ENCODE results near the gene ZEB2. TPM values are rescaled to one million over a fixed set of nuclear protein-coding genes. Genes with fewer than 3 reads are reported as not detected.

Gene ZEB2
- total and polyA plus RNA-seq, 2 of the 13 experiments (the other 11 are each of a cell fraction or from before 2014, with no cell fraction given), result 0.07 TPM; not detected in 1

GRCh38 chr2:144522176-144522896 is 2.4 kb upstream of the ZEB2 start:
- Histone ChIP-seq H3K9me3 (ENCODE audit: low read length) (no peaks in the 10 kb centered on the region), H2AFZ (ENCODE audit: low read length) (no peak overlapping the region), H3K27me3 (ENCODE audit: control insufficient read depth in 1 of 2, insufficient read depth in 2 of 2, low read length in 2 of 2) (peaks cover 2 to 66% of the 10 kb centered on the region in 2 experiments; a peak in 4 of 5 replicates), H3K4me3 (replicated peaks in 1 of 3; ENCODE audit: insufficient read depth in 1 of 3, low read depth in 2 of 3, low read length in 3 of 3) (no peak overlapping the region), H4K20me1 (ENCODE audit: insufficient read depth, low read length) (no peaks in the 10 kb centered on the region), H3K36me3 (replicated peaks in 1 of 2; ENCODE audit: control insufficient read depth in 1 of 2, insufficient read depth in 2 of 2, low read length in 2 of 2) (no peaks in the 10 kb centered on the region), H3K4me2 (ENCODE audit: low read depth, low read length) (no peak overlapping the region), H3K4me1 (ENCODE audit: insufficient read depth, low read length) (0 out of 2 replicates have a peak, but pooled peaks cover 5% of the 10 kb centered on the region), H3K27ac (ENCODE audit: extremely low read length, insufficient read depth, low read length) (no peak overlapping the region), H3K79me2 (ENCODE audit: insufficient read depth, low read length) (no peaks in the 10 kb centered on the region), H3K9ac (ENCODE audit: insufficient read depth, low read depth, low read length) (no peak overlapping the region)
- in situ Hi-C loops (cut with HindIII; ENCODE audit: extremely low pct_ligation_motif_present, low pct_unique_long_range_greater_than_20kb) (no loop called here), intact Hi-C loops (cut with micrococcal nuclease; ENCODE audit: unreplicated experiment) (no loop called here)
- TF ChIP-seq, protein P1, sequence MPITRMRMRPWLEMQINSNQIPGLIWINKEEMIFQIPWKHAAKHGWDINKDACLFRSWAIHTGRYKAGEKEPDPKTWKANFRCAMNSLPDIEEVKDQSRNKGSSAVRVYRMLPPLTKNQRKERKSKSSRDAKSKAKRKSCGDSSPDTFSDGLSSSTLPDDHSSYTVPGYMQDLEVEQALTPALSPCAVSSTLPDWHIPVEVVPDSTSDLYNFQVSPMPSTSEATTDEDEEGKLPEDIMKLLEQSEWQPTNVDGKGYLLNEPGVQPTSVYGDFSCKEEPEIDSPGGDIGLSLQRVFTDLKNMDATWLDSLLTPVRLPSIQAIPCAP (CRISPR knock-in tag; IDR thresholded peaks at IDR 0.05; ENCODE audit: low read depth), result no peak
- TF ChIP-seq ZNF713 (CRISPR knock-in tag; IDR thresholded peaks at IDR 0.05) (no peak), ARNT2 (CRISPR knock-in tag; IDR thresholded peaks at IDR 0.05; ENCODE audit: low read depth) (no peak)
- TF ChIP-seq, protein P2, sequence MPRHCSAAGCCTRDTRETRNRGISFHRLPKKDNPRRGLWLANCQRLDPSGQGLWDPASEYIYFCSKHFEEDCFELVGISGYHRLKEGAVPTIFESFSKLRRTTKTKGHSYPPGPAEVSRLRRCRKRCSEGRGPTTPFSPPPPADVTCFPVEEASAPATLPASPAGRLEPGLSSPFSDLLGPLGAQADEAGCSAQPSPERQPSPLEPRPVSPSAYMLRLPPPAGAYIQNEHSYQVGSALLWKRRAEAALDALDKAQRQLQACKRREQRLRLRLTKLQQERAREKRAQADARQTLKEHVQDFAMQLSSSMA (CRISPR knock-in tag; IDR thresholded peaks at IDR 0.05), result no peak
- no peak for DNase-seq (ENCODE audit: low spot score)
- ChIA-PET POLR2A (no interaction called here), CTCF (ENCODE audit: low intra/inter-chr PET ratio, low total read pairs) (no interaction called here)
- 41% methylated on average over 8 of the region's 8 CpGs for WGBS (ENCODE audit: low lambda C conversion rate)
- no peak for ATAC-seq
- no TSS peak for BruUV-seq (replicated peaks)
- no peak for FAIRE-seq

GRCh38 chr2:144521686-144522085 is 1.8 kb upstream of the ZEB2 start:
- peaks cover 2 to 70% of the 10 kb centered on the region in 2 experiments; a peak in 4 of 5 replicates for H3K27me3 ChIP-seq (ENCODE audit: control insufficient read depth in 1 of 2, insufficient read depth in 2 of 2, low read length in 2 of 2)
- DNase-seq (ENCODE audit: low spot score) (no peak), FAIRE-seq (no peak), ATAC-seq (no peak)
- ChIA-PET CTCF (ENCODE audit: low intra/inter-chr PET ratio, low total read pairs) (no interaction called here), POLR2A (no interaction called here)
- H3K4me3 ChIP-seq (replicated peaks in 1 of 3; ENCODE audit: insufficient read depth in 1 of 3, low read depth in 2 of 3, low read length in 3 of 3), result no peak overlapping the region
- H3K9me3 ChIP-seq (ENCODE audit: low read length), result no peaks in the 10 kb centered on the region
- H3K9ac ChIP-seq (ENCODE audit: insufficient read depth, low read depth, low read length), result no peak overlapping the region
- 0 out of 2 replicates have a peak, but pooled peaks cover 5% of the 10 kb centered on the region for H3K4me1 ChIP-seq (ENCODE audit: insufficient read depth, low read length)
- no TSS peak for BruUV-seq (replicated peaks)
- H2AFZ ChIP-seq (ENCODE audit: low read length), result no peak overlapping the region
- H4K20me1 ChIP-seq (ENCODE audit: insufficient read depth, low read length), result no peaks in the 10 kb centered on the region
- intact Hi-C loops (cut with micrococcal nuclease; ENCODE audit: unreplicated experiment), result no loop called here
- in situ Hi-C loops (cut with HindIII; ENCODE audit: extremely low pct_ligation_motif_present, low pct_unique_long_range_greater_than_20kb), result no loop called here
- no peaks in the 10 kb centered on the region for H3K79me2 ChIP-seq (ENCODE audit: insufficient read depth, low read length)
- no peaks in the 10 kb centered on the region for H3K36me3 ChIP-seq (replicated peaks in 1 of 2; ENCODE audit: control insufficient read depth in 1 of 2, insufficient read depth in 2 of 2, low read length in 2 of 2)
- H3K4me2 ChIP-seq (ENCODE audit: low read depth, low read length), result no peak overlapping the region
- WGBS (ENCODE audit: low lambda C conversion rate), result 0% methylated on average over 4 of the region's 4 CpGs
- H3K27ac ChIP-seq (ENCODE audit: extremely low read length, insufficient read depth, low read length), result no peak overlapping the region
- TF ChIP-seq AKAP8 (CRISPR knock-in tag; IDR thresholded peaks at IDR 0.05) (no peak), ZEB1 (IDR thresholded peaks at IDR 0.05; ENCODE audit: insufficient replicate concordance, low read depth) (no peak), ZMYM2 (CRISPR knock-in tag; IDR thresholded peaks at IDR 0.05) (no peak), ZNF782 (CRISPR knock-in tag; IDR thresholded peaks at IDR 0.05; ENCODE audit: borderline replicate concordance) (no peak), NFE2L2 (IDR thresholded peaks at IDR 0.05; ENCODE audit: low read length) (no peak), CCDC6 (CRISPR knock-in tag; IDR thresholded peaks at IDR 0.05) (no peak), ZNF567 (CRISPR knock-in tag; IDR thresholded peaks at IDR 0.05; ENCODE audit: borderline replicate concordance) (no peak), NR2F2 (IDR thresholded peaks at IDR 0.05; ENCODE audit: borderline replicate concordance, low read depth) (no peak)
- TF ChIP-seq, protein P3, sequence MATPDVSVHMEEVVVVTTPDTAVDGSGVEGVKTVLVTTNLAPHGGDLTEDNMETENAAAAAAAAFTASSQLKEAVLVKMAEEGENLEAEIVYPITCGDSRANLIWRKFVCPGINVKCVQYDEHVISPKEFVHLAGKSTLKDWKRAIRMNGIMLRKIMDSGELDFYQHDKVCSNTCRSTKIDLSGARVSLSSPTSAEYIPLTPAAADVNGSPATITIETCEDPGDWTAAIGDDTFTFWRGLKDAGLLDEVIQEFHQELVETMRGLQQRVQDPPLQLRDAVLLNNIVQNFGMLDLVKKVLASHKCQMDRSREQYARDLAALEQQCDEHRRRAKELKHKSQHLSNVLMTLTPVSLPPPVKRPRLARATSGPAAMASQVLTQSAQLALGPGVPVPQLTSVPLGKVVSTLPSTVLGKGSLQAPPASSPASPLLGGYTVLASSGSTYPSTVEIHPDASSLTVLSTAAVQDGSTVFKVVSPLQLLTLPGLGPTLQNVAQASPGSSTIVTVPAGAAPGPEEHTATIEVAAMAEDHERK (CRISPR knock-in tag; IDR thresholded peaks at IDR 0.05; ENCODE audit: low read depth), result no peak
- TF ChIP-seq, protein P4, sequence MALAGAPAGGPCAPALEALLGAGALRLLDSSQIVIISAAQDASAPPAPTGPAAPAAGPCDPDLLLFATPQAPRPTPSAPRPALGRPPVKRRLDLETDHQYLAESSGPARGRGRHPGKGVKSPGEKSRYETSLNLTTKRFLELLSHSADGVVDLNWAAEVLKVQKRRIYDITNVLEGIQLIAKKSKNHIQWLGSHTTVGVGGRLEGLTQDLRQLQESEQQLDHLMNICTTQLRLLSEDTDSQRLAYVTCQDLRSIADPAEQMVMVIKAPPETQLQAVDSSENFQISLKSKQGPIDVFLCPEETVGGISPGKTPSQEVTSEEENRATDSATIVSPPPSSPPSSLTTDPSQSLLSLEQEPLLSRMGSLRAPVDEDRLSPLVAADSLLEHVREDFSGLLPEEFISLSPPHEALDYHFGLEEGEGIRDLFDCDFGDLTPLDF (CRISPR knock-in tag; IDR thresholded peaks at IDR 0.05), result no peak

Measured in HepG2 (cell line).